IMR-90 (cell line): ENCODE results near the gene PHACTR3. TPM values are rescaled to one million over a fixed set of nuclear protein-coding genes. Genes with fewer than 3 reads are reported as not detected.

Experiments
- ATAC-seq: fragments of 200-7000 bp; cut with Tn5 transposase; 2 replicates; pipeline ENCODE4 v1.9.1; 2020; ENCODE audit warnings: low read depth, mild to moderate bottlenecking, moderate library complexity
- BruUV-seq: library from RNA; stranded (reverse); fragments of 400-500 nt; replicated peaks from 2 replicates; lab custom pipeline; 2021; lab: Mats Ljungman, UMichigan
- CTCF ChIA-PET: fragments of 300-600 bp; formaldehyde crosslinking; extraction: SDS; loops from one replicate; lab custom pipeline; 2021; ENCODE audit warnings: antibody characterized with exemption; lab: Yijun Ruan, JAX
- POLR2A ChIA-PET: fragments of 300-600 bp; sonication (Branson Sonifier 250); formaldehyde crosslinking; loops from one replicate; lab custom pipeline; 2022; ENCODE audit warnings: antibody characterized with exemption; ENCODE audit not compliant: unreplicated experiment; lab: Charles Lee
- DNase-seq: peaks from one replicate; pipeline ENCODE4 v3.0.0; 2013
- H2AFZ ChIP-seq: replicated peaks from 2 replicates; pipeline ENCODE3; 2013; ENCODE audit warnings: low read length, mild to moderate bottlenecking; ENCODE audit not compliant: poor library complexity
- H2AK5ac ChIP-seq: 2 replicates; pipeline ENCODE4 v1.6.1; 2013; ENCODE audit warnings: low read depth, low read length, inconsistent platforms
- H2AK9ac ChIP-seq: replicated peaks from 2 replicates; pipeline ENCODE3; 2013; ENCODE audit warnings: mild to moderate bottlenecking, low read depth, low read length, moderate library complexity; ENCODE audit not compliant: poor library complexity
- H2BK120ac ChIP-seq: 2 replicates; pipeline ENCODE4 v1.6.1; 2013; ENCODE audit warnings: low read depth, low read length, inconsistent platforms
- H2BK15ac ChIP-seq: 3 replicates; pipeline ENCODE4 v1.6.1; 2013; ENCODE audit warnings: low read depth, low read length, inconsistent platforms
- H2BK20ac ChIP-seq: 2 replicates; pipeline ENCODE4 v1.6.1; 2013; ENCODE audit warnings: low read depth, mild to moderate bottlenecking, inconsistent platforms, low read length, moderate library complexity
- H2BK5ac ChIP-seq: 2 replicates; pipeline ENCODE4 v1.6.1; 2013; ENCODE audit warnings: mild to moderate bottlenecking, low read depth, low read length, inconsistent platforms; ENCODE audit not compliant: poor library complexity, severe bottlenecking
- H3K14ac ChIP-seq: replicated peaks from 2 replicates; pipeline ENCODE4 v1.6.1; 2013; ENCODE audit warnings: low read depth, low read length, inconsistent platforms
- H3K18ac ChIP-seq: 2 replicates; pipeline ENCODE4 v1.6.1; 2013; ENCODE audit warnings: low read depth, low read length, control low read depth
- H3K23ac ChIP-seq: 2 replicates; pipeline ENCODE4 v1.6.1; 2013; ENCODE audit warnings: low read depth, low read length, inconsistent platforms
- H3K27ac ChIP-seq: 2 replicates; pipeline ENCODE4 v1.5.1; 2013; ENCODE audit warnings: mild to moderate bottlenecking, control low read depth, low read length; ENCODE audit not compliant: insufficient read depth
- H3K27me3 ChIP-seq: 2 replicates; pipeline ENCODE4 v1.6.1; 2013; ENCODE audit warnings: low read length; ENCODE audit not compliant: control insufficient read depth, insufficient read depth
- H3K36me3 ChIP-seq: 2 replicates; pipeline ENCODE4 v1.6.1; 2013; ENCODE audit warnings: low read length, mixed read lengths; ENCODE audit not compliant: control insufficient read depth, insufficient read depth
- H3K4ac ChIP-seq: 2 replicates; pipeline ENCODE4 v1.6.1; 2013; ENCODE audit warnings: low read depth, low read length, inconsistent platforms
- H3K4me1 ChIP-seq: 2 replicates; pipeline ENCODE4 v1.6.1; 2013; ENCODE audit warnings: low read length, mixed read lengths; ENCODE audit not compliant: control insufficient read depth, insufficient read depth
- H3K4me2 ChIP-seq: 2 replicates; pipeline ENCODE4 v1.6.1; 2013; ENCODE audit warnings: low read depth, mild to moderate bottlenecking, control low read depth, low read length, moderate library complexity
- H3K4me3 ChIP-seq: 2 replicates; pipeline ENCODE4 v1.5.1; 2013; ENCODE audit warnings: low read depth, mild to moderate bottlenecking, control low read depth, low read length, moderate library complexity; ENCODE audit not compliant: insufficient read depth
- H3K56ac ChIP-seq: 2 replicates; pipeline ENCODE4 v1.6.1; 2013; ENCODE audit warnings: low read length, inconsistent platforms; ENCODE audit not compliant: insufficient read depth; ENCODE audit errors: extremely low read depth
- H3K79me1 ChIP-seq, 2 experiments: 2 replicates each; pipeline ENCODE4 v1.6.1; 2013; ENCODE audit warnings: low read length in 2 of 2, inconsistent platforms in 1 of 2, low read depth in 1 of 2
- H3K9ac ChIP-seq: 2 replicates; pipeline ENCODE4 v1.6.1; 2013; ENCODE audit warnings: low read depth, low read length, control low read depth
- H3K9me1 ChIP-seq: 2 replicates; pipeline ENCODE4 v1.6.1; 2013; ENCODE audit warnings: low read length, inconsistent platforms; ENCODE audit not compliant: insufficient read depth
- H3K9me3 ChIP-seq: 2 replicates; pipeline ENCODE4 v1.6.1; 2013; ENCODE audit warnings: low read length; ENCODE audit not compliant: control insufficient read depth, insufficient read depth
- H4K20me1 ChIP-seq: 2 replicates; pipeline ENCODE4 v1.6.1; 2013; ENCODE audit warnings: low read length, inconsistent platforms; ENCODE audit not compliant: insufficient read depth
- H4K5ac ChIP-seq: 2 replicates; pipeline ENCODE4 v1.6.1; 2013; ENCODE audit warnings: mild to moderate bottlenecking, low read depth, low read length, control low read depth
- H4K8ac ChIP-seq, 2 experiments: 2 replicates each; pipeline ENCODE4 v1.6.1; 2013; ENCODE audit warnings: low read depth in 2 of 2, low read length in 2 of 2, control low read depth in 1 of 2, inconsistent platforms in 1 of 2
- H4K91ac ChIP-seq: 2 replicates; pipeline ENCODE4 v1.6.1; 2013; ENCODE audit warnings: low read depth, low read length, inconsistent platforms; ENCODE audit not compliant: insufficient read depth
- BHLHE40 ChIP-seq: fragments of 150-350 bp; IDR thresholded peaks from 2 replicates; pipeline ENCODE4 v1.6.1; 2016; ENCODE audit warnings: mild to moderate bottlenecking, low read depth, low read length
- CTCF ChIP-seq: conservative IDR thresholded peaks from 2 replicates; pipeline ENCODE4 v1.5.1; 2012; ENCODE audit warnings: mild to moderate bottlenecking, low read depth, low read length, improper control_type of control experiment
- MXI1 ChIP-seq: IDR thresholded peaks from 2 replicates; pipeline ENCODE4 v1.6.1; 2012; ENCODE audit warnings: low read depth, mild to moderate bottlenecking, low read length, moderate library complexity, borderline replicate concordance
- RCOR1 ChIP-seq: IDR thresholded peaks from 2 replicates; pipeline ENCODE4 v1.6.1; 2012; ENCODE audit warnings: mild to moderate bottlenecking, low read length, improper control_type of control experiment; ENCODE audit not compliant: insufficient replicate concordance
- RFX5 ChIP-seq: IDR thresholded peaks from 2 replicates; pipeline ENCODE4 v1.8.0; 2012; ENCODE audit warnings: low read depth, mild to moderate bottlenecking, low read length, moderate library complexity
- WGBS, 2 experiments: methylation state at CpG; one replicate each; pipeline versions ENCODE4 v1.1.5 to v1.1.7; 2013; ENCODE audit warnings: missing lambda C conversion rate in 2 of 2; ENCODE audit not compliant: insufficient read length in 1 of 2; ENCODE audit errors: extremely low coverage in 2 of 2; 5-methylcytosine and 5-hydroxymethylcytosine counted together
- dilution Hi-C: fragments of 300-500 bp; cut with HindIII; formaldehyde crosslinking; loops from one replicate; pipeline ENCODE4 v1.14.3; 2018; ENCODE audit warnings: low sequenced_read_pairs; ENCODE audit not compliant: unreplicated experiment
- in situ Hi-C: fragments of 300-500 bp; cut with MboI; formaldehyde crosslinking; loops from 3 replicates; pipeline ENCODE4 v1.14.3; 2019; ENCODE audit warnings: low sequenced_read_pairs, inconsistent platforms, mixed read lengths
- intact Hi-C: fragments of 100-400 bp; cut with micrococcal nuclease; formaldehyde crosslinking; loops from 2 replicates; pipeline ENCODE4 v1.10.0; 2022
- polyA plus RNA-seq, 3 experiments: library from polyadenylated mRNA; depleted of rRNA; stranded (reverse); fragments of >200 nt; gene quantifications; 2 replicates each; pipeline ENCODE4 v1.2.3, GENCODE V29; 2012; ENCODE audit warnings: low replicate concordance in 1 of 3
- total RNA-seq: library from RNA; depleted of rRNA; stranded (reverse); fragments of >200 nt; gene quantifications from 2 replicates; pipeline ENCODE4 v1.2.3, GENCODE V29; 2012

The PHACTR3 gene
- total and polyA plus RNA-seq, 2 of the 4 experiments (the other 2 are of a cell fraction): not detected

DNA sequence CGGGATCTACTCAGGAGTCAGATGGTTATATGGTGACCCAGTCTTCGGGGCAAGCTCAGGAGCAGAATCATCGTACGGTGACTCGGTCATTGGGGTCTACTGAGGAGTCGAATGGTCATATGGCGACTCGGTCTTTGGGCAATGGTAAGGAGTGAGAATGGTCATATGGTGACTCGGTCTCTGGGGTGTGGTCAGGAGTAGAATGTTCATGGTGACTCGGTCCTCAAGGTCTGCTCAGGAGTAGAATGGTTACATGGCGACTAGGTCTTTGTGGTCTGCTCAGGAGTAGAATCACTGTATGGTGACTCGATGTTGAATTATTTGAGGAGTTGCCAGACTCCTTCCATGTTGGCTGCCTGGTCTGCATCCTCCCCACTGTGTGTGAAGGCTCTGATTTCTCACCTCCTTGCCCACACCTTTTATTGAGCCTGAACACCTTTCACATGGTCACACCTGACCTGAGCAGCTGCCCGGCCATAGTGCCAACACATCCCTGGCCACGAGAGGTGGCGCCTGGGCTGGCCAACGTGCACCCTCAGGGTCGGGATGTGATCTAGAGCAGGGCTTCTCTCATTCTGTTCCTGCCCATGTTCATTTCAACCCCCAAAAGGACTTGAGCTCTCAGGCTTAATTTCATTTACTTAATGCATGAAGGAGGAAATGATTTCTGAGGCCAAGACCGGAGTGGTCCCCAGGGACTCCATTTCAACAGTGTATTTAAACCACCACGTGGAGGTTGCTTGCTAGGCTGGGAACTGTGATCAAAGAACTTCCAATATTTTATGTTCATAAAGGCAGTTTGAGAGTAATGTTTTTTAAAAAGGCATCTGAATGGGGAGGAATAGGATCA is 119.5 kb downstream of the PHACTR3 start:
- Histone ChIP-seq H3K4me2 (no peak overlapping the region), H3K27ac (no peak overlapping the region), H2BK120ac (no peak overlapping the region), H2BK15ac (no peak overlapping the region), H2BK20ac (no peak overlapping the region), H2BK5ac (no peak overlapping the region), H3K36me3 (no peaks in the 10 kb centered on the region), H2AK9ac (no peak overlapping the region), H4K5ac (no peak overlapping the region), H4K20me1 (no peaks in the 10 kb centered on the region), H3K4me3 (no peak overlapping the region), H3K9ac (no peak overlapping the region), H3K27me3 (no peaks in the 10 kb centered on the region), H3K4me1 (no peaks in the 10 kb centered on the region), H3K4ac (no peak overlapping the region), H3K9me1 (no peaks in the 10 kb centered on the region), H3K23ac (no peak overlapping the region), H3K56ac (no peak overlapping the region), H4K91ac (no peak overlapping the region), H2AFZ (no peak overlapping the region), H3K18ac (no peak overlapping the region), H3K9me3 (peaks cover 42% of the 10 kb centered on the region), H3K79me1 (no peaks in the 10 kb centered on the region), H4K8ac (no peak overlapping the region), H2AK5ac (no peak overlapping the region), H3K14ac (no peak overlapping the region)
- no TSS peak for BruUV-seq
- ChIA-PET CTCF (no interaction called here), POLR2A (no interaction called here)
- WGBS, 2 experiments: 69% methylated on average over 4 of the region's 19 CpGs; no CpG with 5 or more reads in 1 of the 2 experiments
- in situ Hi-C loops (no loop called here), dilution Hi-C loops (no loop called here), intact Hi-C loops (no loop called here)
- TF ChIP-seq BHLHE40: no peak
- no peak for TF ChIP-seq RCOR1
- TF ChIP-seq RFX5: no peak
- no peak for TF ChIP-seq CTCF
- no peak for TF ChIP-seq MXI1
- DNase-seq (no peak), ATAC-seq (no peak)
